Stimulated activated naive CD8-positive, alpha-beta T cell treated with anti-CD3 and anti-CD28 coated beads, Interleukin-15, amount 100 ng/mL, for 72 hours (primary cell): ENCODE results near the gene OR52E4.

Experiments used
- ATAC-seq: fragments of 150-1000 bp; cut with Tn5 transposase; 2 replicates; pipeline ENCODE4 v1.10.0; 2021; ENCODE audit warnings: mild to moderate bottlenecking, moderate library complexity
- DNase-seq, 2 donors: peaks; one replicate each; pipeline ENCODE4 v3.0.0; 2021 to 2022
- H3K27ac Mint-ChIP-seq, 2 donors: one replicate each; pipeline ENCODE4 v1.8.0; 2022; ENCODE audit warnings: mild to moderate bottlenecking in 2 of 2, mixed read lengths in 2 of 2, moderate library complexity in 2 of 2
- H3K27me3 Mint-ChIP-seq: one replicate; pipeline ENCODE4 v1.8.0; 2022; ENCODE audit warnings: mixed read lengths
- H3K4me1 Mint-ChIP-seq: one replicate; pipeline ENCODE4 v1.8.0; 2022; ENCODE audit warnings: mild to moderate bottlenecking, mixed read lengths
- H3K4me3 Mint-ChIP-seq, 2 donors: one replicate each; pipeline ENCODE4 v1.8.0; 2022; ENCODE audit warnings: mild to moderate bottlenecking in 2 of 2, mixed read lengths in 2 of 2, moderate library complexity in 1 of 2
- H3K9me3 Mint-ChIP-seq, 2 donors: one replicate each; pipeline ENCODE4 v1.8.0; 2022; ENCODE audit warnings: mixed read lengths in 2 of 2

Gene OR52E4

GRCh38 chr11:5899534-5899933, 19.1 kb downstream of the OR52E4 start:
- no peak for ATAC-seq
- H3K4me1 Mint-ChIP-seq, result no peaks in the 10 kb centered on the region
- H3K9me3 Mint-ChIP-seq, result no peaks in the 10 kb centered on the region

GRCh38 chr11:5910540-5910939, 30.1 kb downstream of the OR52E4 start:
- Mint-ChIP-seq H3K4me3 (no peak overlapping the region), H3K9me3 (peaks cover 0 to 18% of the 10 kb centered on the region in 2 donors), H3K27me3 (peaks cover 48% of the 10 kb centered on the region), H3K27ac (no peak overlapping the region), H3K4me1 (no peaks in the 10 kb centered on the region)
- no peak for ATAC-seq
- no peak for DNase-seq

More at GRCh38 chr11:5899534-5899933, 19.1 kb downstream of the OR52E4 start:
- Mint-ChIP-seq H3K27me3 (peaks cover 1% of the 10 kb centered on the region), H3K4me3 (no peak overlapping the region), H3K27ac (no peak overlapping the region)
- DNase-seq, result no peak

- H3K4me3 Mint-ChIP-seq, result no peak overlapping the region
- H3K27me3 Mint-ChIP-seq, result no peaks in the 10 kb centered on the region
- ATAC-seq (peak; percentile 86), DNase-seq (peak in 1 of 2 donors; percentile 41)
- no peak overlapping the region for H3K27ac Mint-ChIP-seq
- H3K9me3 Mint-ChIP-seq, result peaks cover 5 to 7% of the 10 kb centered on the region in 2 donors
- H3K4me1 Mint-ChIP-seq, result no peaks in the 10 kb centered on the region
Observed at GRCh38 chr11:5922749-5923426, 42.5 kb downstream of the OR52E4 start.

GRCh38 chr11:5923427-5923776, 43.0 kb downstream of the OR52E4 start:
- H3K4me1 Mint-ChIP-seq, result no peaks in the 10 kb centered on the region
- no peaks in the 10 kb centered on the region for H3K27me3 Mint-ChIP-seq
- H3K27ac Mint-ChIP-seq, result no peak overlapping the region
- ATAC-seq (peak; percentile 73), DNase-seq (no peak)
- H3K9me3 Mint-ChIP-seq, result peaks cover 9 to 12% of the 10 kb centered on the region in 2 donors
- no peak overlapping the region for H3K4me3 Mint-ChIP-seq

GRCh38 chr11:5923794-5924193, 43.4 kb downstream of the OR52E4 start:
- H3K4me3 Mint-ChIP-seq, result no peak overlapping the region
- H3K4me1 Mint-ChIP-seq, result no peaks in the 10 kb centered on the region
- ATAC-seq (no peak), DNase-seq (no peak)
- no peaks in the 10 kb centered on the region for H3K27me3 Mint-ChIP-seq
- peaks cover 10 to 16% of the 10 kb centered on the region in 2 donors for H3K9me3 Mint-ChIP-seq
- H3K27ac Mint-ChIP-seq, result no peak overlapping the region

- no peaks in the 10 kb centered on the region for H3K27me3 Mint-ChIP-seq
- H3K27ac Mint-ChIP-seq, result no peak overlapping the region
- ATAC-seq (no peak), DNase-seq (no peak)
- no peaks in the 10 kb centered on the region for H3K4me1 Mint-ChIP-seq
- H3K4me3 Mint-ChIP-seq, result no peak overlapping the region
- H3K9me3 Mint-ChIP-seq, result peaks cover 19 to 29% of the 10 kb centered on the region in 2 donors
Observed at GRCh38 chr11:5928271-5928670, 47.8 kb downstream of the OR52E4 start.

GRCh38 chr11:5928811-5929210, 48.4 kb downstream of the OR52E4 start:
- H3K27me3 Mint-ChIP-seq, result no peaks in the 10 kb centered on the region
- DNase-seq (no peak), ATAC-seq (no peak)
- H3K27ac Mint-ChIP-seq, result no peak overlapping the region
- peaks cover 19 to 29% of the 10 kb centered on the region in 2 donors for H3K9me3 Mint-ChIP-seq
- no peaks in the 10 kb centered on the region for H3K4me1 Mint-ChIP-seq
- no peak overlapping the region for H3K4me3 Mint-ChIP-seq

- ATAC-seq (no peak), DNase-seq (no peak)
- Mint-ChIP-seq H3K27me3 (no peaks in the 10 kb centered on the region), H3K27ac (no peak overlapping the region), H3K4me3 (no peak overlapping the region), H3K9me3 (peaks cover 15 to 29% of the 10 kb centered on the region in 2 donors), H3K4me1 (no peaks in the 10 kb centered on the region)
Observed at GRCh38 chr11:5929571-5930368, 49.3 kb downstream of the OR52E4 start.

GRCh38 chr11:5930614-5931013, 50.2 kb downstream of the OR52E4 start:
- ATAC-seq (no peak), DNase-seq (no peak)
- Mint-ChIP-seq H3K4me1 (no peaks in the 10 kb centered on the region), H3K4me3 (no peak overlapping the region), H3K27ac (no peak overlapping the region), H3K27me3 (peaks cover 2% of the 10 kb centered on the region), H3K9me3 (peaks cover 15 to 31% of the 10 kb centered on the region in 2 donors)

- Mint-ChIP-seq H3K4me3 (no peak overlapping the region), H3K27me3 (peaks cover 5% of the 10 kb centered on the region), H3K27ac (no peak overlapping the region), H3K9me3 (peaks cover 19 to 36% of the 10 kb centered on the region in 2 donors), H3K4me1 (no peaks in the 10 kb centered on the region)
- DNase-seq, result no peak
- ATAC-seq, result no peak
Observed at GRCh38 chr11:5931061-5931460, 50.6 kb downstream of the OR52E4 start.

GRCh38 chr11:5932671-5933070, 52.2 kb downstream of the OR52E4 start:
- Mint-ChIP-seq H3K27ac (no peak overlapping the region), H3K27me3 (peaks cover 7% of the 10 kb centered on the region)

GRCh38 chr11:5933116-5933515, 52.7 kb downstream of the OR52E4 start:
- Mint-ChIP-seq H3K4me3 (no peak overlapping the region), H3K27me3 (peaks cover 11% of the 10 kb centered on the region), H3K9me3 (peaks cover 27 to 42% of the 10 kb centered on the region in 2 donors), H3K4me1 (no peaks in the 10 kb centered on the region), H3K27ac (no peak overlapping the region)
- DNase-seq (no peak), ATAC-seq (no peak)

More at GRCh38 chr11:5932671-5933070, 52.2 kb downstream of the OR52E4 start:
- H3K4me3 Mint-ChIP-seq, result no peak overlapping the region
- ATAC-seq, result no peak
- peaks cover 24 to 39% of the 10 kb centered on the region in 2 donors for H3K9me3 Mint-ChIP-seq
- DNase-seq, result no peak
- no peaks in the 10 kb centered on the region for H3K4me1 Mint-ChIP-seq
